Bladder microvascular endothelial cell (primary cell): ENCODE results near the gene OBSCN. TPM values are rescaled to one million over a fixed set of nuclear protein-coding genes. Genes with fewer than 3 reads are reported as not detected.

Experiments
- total RNA-seq: library from RNA; depleted of rRNA; stranded (reverse); fragments of >200 nt; gene quantifications from 2 replicates; pipeline ENCODE4 v1.2.3, GENCODE V29; 2014

OBSCN gene, protein sequence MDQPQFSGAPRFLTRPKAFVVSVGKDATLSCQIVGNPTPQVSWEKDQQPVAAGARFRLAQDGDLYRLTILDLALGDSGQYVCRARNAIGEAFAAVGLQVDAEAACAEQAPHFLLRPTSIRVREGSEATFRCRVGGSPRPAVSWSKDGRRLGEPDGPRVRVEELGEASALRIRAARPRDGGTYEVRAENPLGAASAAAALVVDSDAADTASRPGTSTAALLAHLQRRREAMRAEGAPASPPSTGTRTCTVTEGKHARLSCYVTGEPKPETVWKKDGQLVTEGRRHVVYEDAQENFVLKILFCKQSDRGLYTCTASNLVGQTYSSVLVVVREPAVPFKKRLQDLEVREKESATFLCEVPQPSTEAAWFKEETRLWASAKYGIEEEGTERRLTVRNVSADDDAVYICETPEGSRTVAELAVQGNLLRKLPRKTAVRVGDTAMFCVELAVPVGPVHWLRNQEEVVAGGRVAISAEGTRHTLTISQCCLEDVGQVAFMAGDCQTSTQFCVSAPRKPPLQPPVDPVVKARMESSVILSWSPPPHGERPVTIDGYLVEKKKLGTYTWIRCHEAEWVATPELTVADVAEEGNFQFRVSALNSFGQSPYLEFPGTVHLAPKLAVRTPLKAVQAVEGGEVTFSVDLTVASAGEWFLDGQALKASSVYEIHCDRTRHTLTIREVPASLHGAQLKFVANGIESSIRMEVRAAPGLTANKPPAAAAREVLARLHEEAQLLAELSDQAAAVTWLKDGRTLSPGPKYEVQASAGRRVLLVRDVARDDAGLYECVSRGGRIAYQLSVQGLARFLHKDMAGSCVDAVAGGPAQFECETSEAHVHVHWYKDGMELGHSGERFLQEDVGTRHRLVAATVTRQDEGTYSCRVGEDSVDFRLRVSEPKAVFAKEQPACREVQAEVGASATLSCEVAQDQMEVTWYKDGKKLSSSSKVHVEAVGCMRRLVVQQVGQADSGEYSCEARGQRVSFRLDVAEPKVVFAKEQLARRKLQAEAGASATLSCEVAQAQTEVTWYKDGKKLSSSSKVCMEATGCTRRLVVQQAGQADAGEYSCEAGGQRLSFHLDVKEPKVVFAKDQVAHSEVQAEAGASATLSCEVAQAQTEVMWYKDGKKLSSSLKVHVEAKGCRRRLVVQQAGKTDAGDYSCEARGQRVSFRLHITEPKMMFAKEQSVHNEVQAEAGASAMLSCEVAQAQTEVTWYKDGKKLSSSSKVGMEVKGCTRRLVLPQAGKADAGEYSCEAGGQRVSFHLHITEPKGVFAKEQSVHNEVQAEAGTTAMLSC (N-terminal part only)
- total RNA-seq = 1.8 and 9.1 TPM in 2 replicates

DNA sequence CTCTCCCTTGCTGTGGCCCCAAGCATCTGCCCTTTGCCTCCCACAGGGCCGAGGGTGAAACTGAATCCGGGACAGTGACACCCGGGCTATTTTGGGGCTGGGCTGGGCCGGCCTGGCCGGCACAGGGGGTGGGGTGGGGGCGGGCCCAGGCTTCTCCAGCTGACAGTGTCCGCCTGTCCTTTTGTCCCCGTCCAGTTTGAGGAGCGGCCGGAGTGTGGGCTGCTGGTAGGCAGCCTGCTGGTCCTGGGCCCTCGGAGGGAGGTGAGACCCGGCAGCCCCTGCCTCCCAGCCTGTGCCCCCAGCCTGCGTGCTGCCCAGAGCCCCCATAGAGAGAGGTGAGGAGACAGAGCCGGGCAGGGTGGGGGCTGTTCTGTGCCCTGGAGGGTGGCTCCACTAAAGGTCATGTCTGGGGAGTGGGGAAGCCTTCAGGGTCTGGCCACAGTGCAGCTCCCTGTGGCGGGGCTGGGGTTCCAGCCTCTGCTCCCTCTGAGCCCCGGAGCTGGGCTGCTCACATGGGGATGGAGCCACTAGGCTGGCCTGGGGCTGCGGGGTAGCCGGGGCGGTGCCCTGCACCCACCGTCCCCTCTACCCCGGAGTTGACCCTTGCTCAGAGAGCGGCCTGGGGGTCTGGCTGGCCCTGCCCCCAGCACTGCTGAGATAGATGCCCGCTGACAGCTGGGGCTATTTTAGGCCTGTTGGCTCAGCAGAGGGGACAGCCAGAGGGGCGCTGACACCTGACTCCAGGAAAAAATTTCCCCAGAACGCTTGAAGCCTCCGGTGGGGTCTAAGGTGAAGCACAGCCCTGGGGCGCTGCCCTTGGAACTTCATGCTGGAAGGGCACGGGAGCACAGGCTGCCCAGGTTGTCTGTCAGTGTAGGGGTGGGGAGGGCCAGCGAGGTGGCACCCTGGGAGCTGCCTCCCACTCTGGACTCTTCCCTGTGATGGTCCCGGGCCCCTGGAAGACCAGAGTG, at the start of gene OBSCN:
OBSCN (plus strand) TSS at position 194 of the 971 bp plus-strand sequence. CDS start 3,740 bp downstream, outside the sequence.

DNA sequence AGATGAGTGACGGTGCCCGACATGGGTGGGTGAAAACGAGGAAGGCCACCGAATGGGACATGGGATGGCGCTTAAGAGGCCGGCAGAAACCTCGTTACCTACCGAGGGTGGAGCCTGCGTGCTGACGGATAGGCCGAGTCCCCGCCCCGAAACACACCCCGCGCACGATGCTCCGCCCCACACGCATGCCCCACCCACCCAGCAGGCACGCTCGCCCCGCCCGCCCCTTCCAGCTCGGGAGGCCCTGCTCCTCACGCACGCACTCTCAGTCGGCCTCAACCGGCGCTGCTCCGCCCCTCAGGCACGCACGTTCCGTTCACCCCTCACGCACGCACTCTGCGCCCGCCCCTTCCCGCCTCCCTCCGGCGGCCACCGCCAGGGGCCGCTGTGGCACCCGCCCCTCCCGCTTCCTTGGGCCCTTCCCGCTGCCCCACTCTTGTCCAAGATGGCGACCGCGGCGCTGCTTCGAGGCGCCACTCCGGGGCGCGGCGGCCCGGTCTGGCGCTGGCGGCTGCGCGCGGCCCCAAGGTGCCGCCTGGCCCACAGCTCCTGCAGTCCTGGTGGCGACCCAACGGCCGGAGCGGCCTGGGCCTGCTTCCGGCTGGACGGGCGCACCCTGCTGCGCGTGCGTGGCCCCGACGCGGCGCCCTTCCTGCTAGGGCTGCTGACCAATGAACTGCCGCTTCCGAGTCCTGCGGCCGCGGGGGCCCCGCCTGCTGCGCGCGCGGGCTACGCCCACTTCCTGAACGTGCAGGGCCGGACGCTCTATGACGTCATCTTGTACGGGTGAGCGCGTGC, 42.3 kb upstream of the OBSCN start, which contains the start of gene IBA57:
IBA57 (plus strand) TSS at position 433 of the 798 bp plus-strand sequence; CDS start at position 446, 13 bp downstream.

DNA sequence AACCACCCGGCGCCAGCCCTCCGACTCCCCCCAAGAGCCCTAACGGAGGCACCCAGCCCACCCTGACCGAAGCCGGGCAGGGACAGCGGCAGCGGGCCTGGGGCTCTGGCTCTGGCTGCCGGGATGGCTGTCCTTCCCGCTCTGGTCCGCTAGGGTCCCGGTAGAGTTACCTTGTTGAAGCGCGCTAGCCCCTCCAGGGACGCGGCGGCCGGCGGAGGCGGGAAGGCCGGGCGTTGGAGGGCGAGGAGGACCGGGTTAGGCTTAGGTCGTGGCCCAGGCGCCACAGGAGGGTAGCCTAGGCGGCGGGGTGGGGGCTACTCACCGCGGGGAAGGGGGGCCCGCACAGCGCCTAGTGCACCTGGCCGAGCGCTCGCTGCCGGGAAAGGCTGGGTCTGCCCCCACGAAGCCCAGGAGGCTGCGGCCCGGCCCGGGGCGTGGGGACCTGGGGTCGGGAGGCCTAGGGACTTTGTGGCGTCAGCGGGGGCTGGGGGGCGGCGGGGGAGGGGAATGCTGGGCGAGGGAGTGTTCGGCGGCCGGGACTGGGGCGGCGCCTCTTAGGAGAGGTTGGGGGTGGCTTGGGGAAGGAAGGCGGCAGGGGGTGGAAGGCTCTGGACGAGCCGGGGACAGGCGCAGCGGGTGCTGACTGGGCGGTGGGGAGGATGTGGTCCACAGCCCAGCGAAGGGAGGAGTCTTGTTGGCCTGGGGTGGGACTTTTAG, 208.5 kb downstream of the OBSCN start, which contains the start of gene TRIM17:
TRIM17 (minus strand) TSS at position 645 of the 717 bp plus-strand sequence. CDS start 1,789 bp downstream, outside the sequence.

Other genes with a start within 250 kb of the OBSCN start
- gene WNT3A, start 201.0 kb upstream of the OBSCN start, total RNA-seq = not detected in 2 replicates
- gene ARF1, start 125.3 kb upstream of the OBSCN start, total RNA-seq = 201 and 419 TPM in 2 replicates
- 8.7 and 12.1 TPM in 2 replicates for gene C1orf35, start 104.7 kb upstream of the OBSCN start, total RNA-seq
- 41.9 and 66.9 TPM in 2 replicates for gene MRPL55, start 98.7 kb upstream of the OBSCN start, total RNA-seq
- 531 and 686 TPM in 2 replicates for gene GUK1, start 67.8 kb upstream of the OBSCN start, total RNA-seq
- 0.49 and 4.9 TPM in 2 replicates for gene GJC2, start 58.1 kb upstream of the OBSCN start, total RNA-seq
- 3.6 and 7.4 TPM in 2 replicates for gene IBA57, start 42.2 kb upstream of the OBSCN start, total RNA-seq
- gene TRIM11, start 198.8 kb downstream of the OBSCN start, total RNA-seq = 13.8 and 15.5 TPM in 2 replicates
- not detected in 2 replicates for gene TRIM17, start 208.8 kb downstream of the OBSCN start, total RNA-seq